GM12878 (cell line): ENCODE measurements around the gene SLC23A2. TPM values are rescaled to one million over a fixed set of nuclear protein-coding genes. Genes with fewer than 3 reads are reported as not detected.

Source experiments
- BCL11A ChIP-seq: IDR thresholded peaks from 2 replicates; pipeline ENCODE4 v1.6.1; 2011; ENCODE audit warnings: low read depth, low read length
- BCL3 ChIP-seq: IDR thresholded peaks from 2 replicates; pipeline ENCODE4 v1.6.1; 2011; ENCODE audit warnings: borderline replicate concordance, low read depth, mild to moderate bottlenecking, moderate library complexity, low read length; ENCODE audit not compliant: insufficient read depth, poor library complexity, severe bottlenecking
- CBFB ChIP-seq: IDR thresholded peaks from 2 replicates; pipeline ENCODE4 v1.6.1; 2016; ENCODE audit warnings: antibody characterized with exemption, low read depth
- CTCF ChIP-seq, 3 experiments: IDR thresholded peaks in 2 of 3; conservative IDR thresholded peaks in 1 of 3; 2 replicates each; pipeline ENCODE4 v1.5.1; 2011; ENCODE audit warnings: low read depth in 3 of 3, low read length in 3 of 3, mild to moderate bottlenecking in 3 of 3, control low read depth in 2 of 3, moderate library complexity in 2 of 3, inconsistent platforms in 1 of 3, mixed read lengths in 1 of 3; ENCODE audit not compliant: control insufficient read depth in 2 of 3, insufficient read depth in 1 of 3; ENCODE audit errors: extremely low read depth in 1 of 3
- DPF2 ChIP-seq: fragments of 450-650 bp; IDR thresholded peaks from 2 replicates; pipeline ENCODE4 v1.6.1; 2017; ENCODE audit warnings: mild to moderate bottlenecking
- E2F4 ChIP-seq: IDR thresholded peaks from 2 replicates; pipeline ENCODE4 v1.6.1; 2012; ENCODE audit warnings: low read depth, low read length, improper control_type of control experiment
- EGR1 ChIP-seq, 2 experiments: IDR thresholded peaks; 1 replicate in 1 of 2; 2 replicates in 1 of 2; pipeline ENCODE4 v1.6.1; 2011 to 2012; ENCODE audit warnings: low read depth in 2 of 2, low read length in 2 of 2, borderline replicate concordance in 1 of 2, mild to moderate bottlenecking in 1 of 2, moderate library complexity in 1 of 2
- HSF1 ChIP-seq: fragments of 150-350 bp; IDR thresholded peaks from 2 replicates; pipeline ENCODE4 v1.6.1; 2014; ENCODE audit warnings: mild to moderate bottlenecking, low read depth, low read length
- IKZF2 ChIP-seq, 2 experiments: fragments of 450-650 bp; IDR thresholded peaks; 2 replicates each; pipeline ENCODE4 v1.6.1; 2017; ENCODE audit warnings: mild to moderate bottlenecking in 2 of 2, moderate library complexity in 2 of 2
- IRF4 ChIP-seq: IDR thresholded peaks from 2 replicates; pipeline ENCODE4 v1.6.1; 2011; ENCODE audit warnings: low read depth, low read length
- MAX ChIP-seq: IDR thresholded peaks from 2 replicates; pipeline ENCODE4 v1.6.1; 2012; ENCODE audit warnings: low read depth, low read length, improper control_type of control experiment
- MLLT1 ChIP-seq: fragments of 450-650 bp; IDR thresholded peaks from 2 replicates; pipeline ENCODE4 v1.6.1; 2016; ENCODE audit warnings: mild to moderate bottlenecking
- NFYB ChIP-seq: IDR thresholded peaks from 2 replicates; pipeline ENCODE4 v1.6.1; 2011; ENCODE audit warnings: low read depth, mild to moderate bottlenecking, low read length, improper control_type of control experiment, moderate library complexity; ENCODE audit not compliant: insufficient read depth
- NKRF ChIP-seq: fragments of 450-650 bp; conservative IDR thresholded peaks from 2 replicates; pipeline ENCODE4 v1.6.1; 2017; ENCODE audit warnings: mild to moderate bottlenecking, moderate library complexity
- NR2F1 ChIP-seq: fragments of 450-650 bp; conservative IDR thresholded peaks from 2 replicates; pipeline ENCODE4 v1.6.1; 2017; ENCODE audit warnings: mild to moderate bottlenecking
- POLR2AphosphoS5 ChIP-seq: IDR thresholded peaks from 2 replicates; pipeline ENCODE4 v1.6.1; 2011; ENCODE audit warnings: mild to moderate bottlenecking, low read length, inconsistent platforms
- RELA ChIP-seq: fragments of 450-650 bp; IDR thresholded peaks from 2 replicates; pipeline ENCODE4 v1.8.0; 2014; ENCODE audit warnings: borderline replicate concordance; ENCODE audit not compliant: partially characterized antibody
- SMAD1 ChIP-seq: fragments of 450-650 bp; IDR thresholded peaks from 2 replicates; pipeline ENCODE4 v1.6.1; 2018; ENCODE audit warnings: mild to moderate bottlenecking, low read depth; ENCODE audit not compliant: partially characterized antibody
- ZNF217 ChIP-seq: fragments of 450-650 bp; IDR thresholded peaks from 2 replicates; pipeline ENCODE4 v1.6.1; 2017; ENCODE audit warnings: antibody characterized with exemption, mild to moderate bottlenecking
- ZNF24 ChIP-seq: fragments of 450-650 bp; IDR thresholded peaks from 2 replicates; pipeline ENCODE4 v1.6.1; 2017; ENCODE audit warnings: antibody characterized with exemption, mild to moderate bottlenecking
- polyA plus RNA-seq, 11 experiments: library from polyadenylated mRNA; depleted of rRNA in 4 of 11; unstranded in 6 of 11; stranded (reverse) in 5 of 11; fragments of >200 nt; fragmentation: Nextera tagmentation in 4 of 11; fragmentation: Illumina TruSeq in 1 of 11; extraction: Ambion mirVana in 4 of 11; extraction: Trizol in 1 of 11; gene quantifications; 1 replicate in 1 of 11; 2 replicates in 10 of 11; pipeline versions ENCODE4 v1.2.1 to v1.2.3, GENCODE V29; 2011 to 2016; ENCODE audit warnings: inconsistent platforms in 2 of 11, missing spikeins in 2 of 11, low read depth in 1 of 11
- total RNA-seq, 4 experiments: library from RNA; depleted of rRNA in 3 of 4; stranded (reverse); fragments of >200 nt in 3 of 4; fragmentation: Illumina TruSeq in 1 of 4; extraction: Trizol in 1 of 4; gene quantifications; 2 replicates each; pipeline versions ENCODE4 v1.2.1 to v1.2.3, GENCODE V29; 2013 to 2021

The SLC23A2 gene
- total and polyA plus RNA-seq, 10 of the 15 experiments (the other 5 are each of a cell fraction or from before 2014, with no cell fraction given), result 4.4 to 56.1 (median 35.5) TPM

GRCh38 chr20:4809707-4810106, 191.6 kb downstream of the SLC23A2 start (continued):
- TF ChIP-seq E2F4 (no peak), POLR2AphosphoS5 (no peak), IKZF2 (IDR thresholded peaks at IDR 0.05) (peak; percentile 71 to 81; a peak in 3 of 4 replicates), RELA (peak; percentile 75), ZNF24 (no peak; the same call in 1 of the 2 replicates), EGR1 (IDR thresholded peaks at IDR 0.05; ENCODE audit: borderline replicate concordance in 1 of 2, low read depth in 2 of 2, low read length in 2 of 2) (peak in 1 of 2 experiments; percentile 13; a peak in 1 of 3 replicates), ZNF217 (no peak; the same call in 1 of the 2 replicates), CBFB (peak; percentile 65; the same call in 1 of the 2 replicates), SMAD1 (no peak), NR2F1 (0 out of 2 replicates have a peak, but pooled peaks have one; percentile 44), MLLT1 (0 out of 2 replicates have a peak, but pooled peaks have one; percentile 49), MAX (no peak), NKRF (0 out of 2 replicates have a peak, but pooled peaks have one; percentile 29), BCL3 (peak; percentile 44), BCL11A (0 out of 2 replicates have a peak, but pooled peaks have one; percentile 8), HSF1 (no peak), NFYB (no peak), DPF2 (peak; percentile 79), CTCF (IDR thresholded peaks at IDR 0.05 in 2 of 3, conservative IDR thresholded peaks at IDR 0.05 in 1 of 3; ENCODE audit: control insufficient read depth in 2 of 3, extremely low read depth in 1 of 3, insufficient read depth in 1 of 3, low read depth in 3 of 3, low read length in 3 of 3) (0 out of 6 replicates have a peak, but pooled peaks of 1 of the 3 experiments have one; percentile 8), IRF4 (no peak)
